Keratinocyte (primary cell): Measurements from ENCODE around the gene PDCD1LG2. TPM values are rescaled to one million over a fixed set of nuclear protein-coding genes. Genes with fewer than 3 reads are reported as not detected.

Experiments used
- DNase-seq: peaks from one replicate; pipeline ENCODE4 v3.0.0-alpha.2; 2011; ENCODE audit warnings: low read depth, missing footprints, low spot score
- FAIRE-seq: peaks from 2 replicates; lab custom pipeline; 2011; peaks lifted over from hg19 to GRCh38; lab: Jason Lieb, UNC
- H2AFZ ChIP-seq: 2 replicates; pipeline ENCODE4 v1.6.0; 2012; ENCODE audit warnings: low read length, control low read depth, inconsistent platforms; ENCODE audit not compliant: control insufficient read depth
- H3K27ac ChIP-seq: 2 replicates; pipeline ENCODE4 v1.5.1; 2011; ENCODE audit warnings: low read length; ENCODE audit not compliant: control insufficient read depth, insufficient read depth
- H3K27me3 ChIP-seq: 3 replicates; pipeline ENCODE4 v1.6.0; 2011; ENCODE audit warnings: low read length; ENCODE audit not compliant: control insufficient read depth, insufficient read depth; ENCODE audit errors: extremely low read depth
- H3K36me3 ChIP-seq, 2 experiments: 2 replicates in 1 of 2; 3 replicates in 1 of 2; pipeline ENCODE4 v1.5.1; 2011; ENCODE audit warnings: low read length in 2 of 2, mild to moderate bottlenecking in 1 of 2; ENCODE audit not compliant: control insufficient read depth in 2 of 2, insufficient read depth in 2 of 2; ENCODE audit errors: extremely low read depth in 1 of 2
- H3K4me1 ChIP-seq: 3 replicates; pipeline ENCODE4 v1.5.1; 2011; ENCODE audit warnings: low read length; ENCODE audit not compliant: control insufficient read depth, insufficient read depth; ENCODE audit errors: extremely low read depth
- H3K4me2 ChIP-seq: 3 replicates; pipeline ENCODE4 v1.6.0; 2011; ENCODE audit warnings: low read depth, low read length; ENCODE audit not compliant: control insufficient read depth, insufficient read depth; ENCODE audit errors: extremely low read depth
- H3K4me3 ChIP-seq, 3 experiments: fragments of 200-600 bp in 1 of 3; sonication (generic) in 1 of 3; 2 replicates in 2 of 3; 3 replicates in 1 of 3; pipeline ENCODE4 v1.5.1; 2011 to 2016; ENCODE audit warnings: low read length in 3 of 3, mild to moderate bottlenecking in 3 of 3, control low read depth in 2 of 3, inconsistent platforms in 1 of 3, low read depth in 1 of 3, mixed read lengths in 1 of 3, mixed run types in 1 of 3, moderate library complexity in 1 of 3; ENCODE audit not compliant: control insufficient read depth in 2 of 3, insufficient read depth in 2 of 3; ENCODE audit errors: extremely low read depth in 1 of 3
- H3K79me2 ChIP-seq: 2 replicates; pipeline ENCODE4 v1.6.0; 2012; ENCODE audit warnings: low read length; ENCODE audit not compliant: control insufficient read depth, insufficient read depth
- H3K9ac ChIP-seq: 3 replicates; pipeline ENCODE4 v1.6.0; 2011; ENCODE audit warnings: low read length; ENCODE audit not compliant: control insufficient read depth, insufficient read depth; ENCODE audit errors: extremely low read depth
- H3K9me1 ChIP-seq: 3 replicates; pipeline ENCODE4 v1.6.0; 2011; ENCODE audit warnings: low read length; ENCODE audit not compliant: control insufficient read depth, insufficient read depth; ENCODE audit errors: extremely low read depth
- H3K9me3 ChIP-seq: 2 replicates; pipeline ENCODE4 v1.5.1; 2012; ENCODE audit warnings: low read depth, low read length; ENCODE audit not compliant: control insufficient read depth
- H4K20me1 ChIP-seq: 3 replicates; pipeline ENCODE4 v1.6.0; 2011; ENCODE audit warnings: low read length; ENCODE audit not compliant: control insufficient read depth, insufficient read depth; ENCODE audit errors: extremely low read depth
- EZH2 ChIP-seq: IDR thresholded peaks from one replicate; pipeline ENCODE4 v1.6.1; 2012; ENCODE audit warnings: inconsistent platforms, mild to moderate bottlenecking, low read length, moderate library complexity
- dilution Hi-C: fragments of 300-500 bp; cut with MboI; formaldehyde crosslinking; loops from one replicate; pipeline ENCODE4 v1.7.0; 2020; ENCODE audit warnings: low sequenced_read_pairs; ENCODE audit not compliant: extremely low pct_ligation_motif_present
- polyA plus RNA-seq, 5 experiments: library from polyadenylated mRNA; depleted of rRNA in 3 of 5; stranded (reverse) in 3 of 5; stranded (forward) in 1 of 5; unstranded in 1 of 5; fragments of >200 nt; gene quantifications; 1 replicate in 1 of 5; 2 replicates in 3 of 5; 3 replicates in 1 of 5; pipeline versions ENCODE4 v1.2.1 to v1.2.3, GENCODE V29; 2011 to 2012; ENCODE audit warnings: missing spikeins in 2 of 5, low read depth in 1 of 5, low replicate concordance in 1 of 5
- TF ChIP-seq, protein P1 (sequence below), 3 experiments: IDR thresholded peaks in 1 of 3; conservative IDR thresholded peaks in 1 of 3; optimal IDR thresholded peaks in 1 of 3; 2 replicates in 2 of 3; 3 replicates in 1 of 3; pipeline versions ENCODE3 to v1.5.1; 2011; ENCODE audit warnings: low read length in 3 of 3, mild to moderate bottlenecking in 3 of 3, moderate library complexity in 2 of 3, control low read depth in 1 of 3, inconsistent platforms in 1 of 3; ENCODE audit not compliant: insufficient read depth in 2 of 3; ENCODE audit errors: extremely low read depth in 1 of 3

Gene PDCD1LG2
- polyA plus RNA-seq, 1 donor (not counting 4 experiments of a cell fraction or from before 2014, with no cell fraction given), result 20.2 TPM

- H3K9me1 ChIP-seq, result no peaks in the 10 kb centered on the region
- H3K9ac ChIP-seq, result no peak overlapping the region
- dilution Hi-C loops, result no loop called here
- TF ChIP-seq, protein P1, sequence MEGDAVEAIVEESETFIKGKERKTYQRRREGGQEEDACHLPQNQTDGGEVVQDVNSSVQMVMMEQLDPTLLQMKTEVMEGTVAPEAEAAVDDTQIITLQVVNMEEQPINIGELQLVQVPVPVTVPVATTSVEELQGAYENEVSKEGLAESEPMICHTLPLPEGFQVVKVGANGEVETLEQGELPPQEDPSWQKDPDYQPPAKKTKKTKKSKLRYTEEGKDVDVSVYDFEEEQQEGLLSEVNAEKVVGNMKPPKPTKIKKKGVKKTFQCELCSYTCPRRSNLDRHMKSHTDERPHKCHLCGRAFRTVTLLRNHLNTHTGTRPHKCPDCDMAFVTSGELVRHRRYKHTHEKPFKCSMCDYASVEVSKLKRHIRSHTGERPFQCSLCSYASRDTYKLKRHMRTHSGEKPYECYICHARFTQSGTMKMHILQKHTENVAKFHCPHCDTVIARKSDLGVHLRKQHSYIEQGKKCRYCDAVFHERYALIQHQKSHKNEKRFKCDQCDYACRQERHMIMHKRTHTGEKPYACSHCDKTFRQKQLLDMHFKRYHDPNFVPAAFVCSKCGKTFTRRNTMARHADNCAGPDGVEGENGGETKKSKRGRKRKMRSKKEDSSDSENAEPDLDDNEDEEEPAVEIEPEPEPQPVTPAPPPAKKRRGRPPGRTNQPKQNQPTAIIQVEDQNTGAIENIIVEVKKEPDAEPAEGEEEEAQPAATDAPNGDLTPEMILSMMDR (optimal IDR thresholded peaks at IDR 0.05 in 1 of 3, IDR thresholded peaks at IDR 0.05 in 1 of 3, conservative IDR thresholded peaks at IDR 0.05 in 1 of 3; ENCODE audit: extremely low read depth in 1 of 3, insufficient read depth in 2 of 3, low read length in 3 of 3), result no peak
- no peak for TF ChIP-seq EZH2
- no peak overlapping the region for H2AFZ ChIP-seq
- DNase-seq, result no peak
- peaks cover 4% of the 10 kb centered on the region for H3K79me2 ChIP-seq
- H3K4me3 ChIP-seq, result no peak overlapping the region
- H3K4me2 ChIP-seq, result no peak overlapping the region
- H4K20me1 ChIP-seq, result no peaks in the 10 kb centered on the region
- peaks cover 8% of the 10 kb centered on the region for H3K4me1 ChIP-seq
- H3K27me3 ChIP-seq, result no peaks in the 10 kb centered on the region
- peaks cover 3 to 27% of the 10 kb centered on the region in 2 experiments for H3K36me3 ChIP-seq
- no peak overlapping the region for H3K27ac ChIP-seq
- no peaks in the 10 kb centered on the region for H3K9me3 ChIP-seq
- FAIRE-seq, result no peak
Measured at GRCh38 chr9:5468850-5469249, 41.5 kb upstream of the PDCD1LG2 start.

GRCh38 chr9:5470122-5470521 is 40.2 kb upstream of the PDCD1LG2 start:
- Histone ChIP-seq H3K9me1 (no peaks in the 10 kb centered on the region), H4K20me1 (no peaks in the 10 kb centered on the region), H3K36me3 (peaks cover 3 to 19% of the 10 kb centered on the region in 2 experiments), H3K4me2 (no peak overlapping the region), H3K9me3 (no peaks in the 10 kb centered on the region), H2AFZ (no peak overlapping the region), H3K27ac (no peak overlapping the region), H3K79me2 (no peaks in the 10 kb centered on the region), H3K4me1 (peaks cover 8% of the 10 kb centered on the region), H3K9ac (no peak overlapping the region), H3K4me3 (no peak overlapping the region), H3K27me3 (no peaks in the 10 kb centered on the region)
- dilution Hi-C loops, result no loop called here
- FAIRE-seq (peak; percentile 46), DNase-seq (no peak)
- TF ChIP-seq, protein P1 (optimal IDR thresholded peaks at IDR 0.05 in 1 of 3, IDR thresholded peaks at IDR 0.05 in 1 of 3, conservative IDR thresholded peaks at IDR 0.05 in 1 of 3; ENCODE audit: extremely low read depth in 1 of 3, insufficient read depth in 2 of 3, low read length in 3 of 3), result no peak
- TF ChIP-seq EZH2, result no peak
